B cell (primary cell): ENCODE data around the gene RERG. TPM values are rescaled to one million over a fixed set of nuclear protein-coding genes. Genes with fewer than 3 reads are reported as not detected.

Experiments
- ATAC-seq: fragments of 200-7000 bp; cut with Tn5 transposase; one replicate; pipeline ENCODE4 v1.10.0; 2021; ENCODE audit warnings: low read depth, mild to moderate bottlenecking, moderate number of reproducible peaks, moderate library complexity
- CTCF ChIA-PET: fragments of 350-600 bp; sonication (Branson Sonifier 250); formaldehyde crosslinking; loops from one replicate; lab custom pipeline; 2021; ENCODE audit warnings: antibody characterized with exemption, inconsistent platforms; lab: Charles Lee
- POLR2A ChIA-PET: fragments of 350-600 bp; sonication (Branson Sonifier 250); formaldehyde crosslinking; loops from one replicate; lab custom pipeline; 2021; ENCODE audit warnings: antibody characterized with exemption; lab: Charles Lee
- DNase-seq: peaks from one replicate; pipeline ENCODE4 v3.0.0; 2013
- H2AFZ ChIP-seq: 2 replicates; pipeline ENCODE4 v1.6.1; 2012; ENCODE audit warnings: mild to moderate bottlenecking, low read depth, low read length; ENCODE audit not compliant: insufficient read depth, poor library complexity, severe bottlenecking
- H3K27ac ChIP-seq, 2 donors: 1 replicate in 1 of 2; 2 replicates in 1 of 2; pipeline ENCODE4 v1.5.1; 2012 to 2013; ENCODE audit warnings: low read length in 2 of 2, mild to moderate bottlenecking in 2 of 2, moderate library complexity in 1 of 2
- H3K27me3 ChIP-seq, 4 experiments: fragments of 200-600 bp in 1 of 4; sonication (generic) in 1 of 4; replicated peaks in 1 of 4; 1 replicate in 2 of 4; 2 replicates in 2 of 4; pipeline versions ENCODE4 v1.6.1 to v1.7.0; 2013 to 2016; ENCODE audit warnings: low read length in 3 of 4, mild to moderate bottlenecking in 2 of 4, mixed read lengths in 1 of 4, moderate library complexity in 1 of 4; ENCODE audit not compliant: insufficient read depth in 4 of 4, control insufficient read depth in 3 of 4; ENCODE audit errors: control extremely low read depth in 1 of 4
- H3K36me3 ChIP-seq, 2 experiments: replicated peaks in 1 of 2; 1 replicate in 1 of 2; 2 replicates in 1 of 2; pipeline versions ENCODE4 v1.6.1 to v1.7.1; 2013; ENCODE audit warnings: low read length in 1 of 2; ENCODE audit not compliant: insufficient read depth in 2 of 2, control insufficient read depth in 1 of 2; ENCODE audit errors: control extremely low read depth in 1 of 2, extremely low read depth in 1 of 2
- H3K4me1 ChIP-seq, 2 donors: fragments of 200-600 bp in 1 of 2; sonication (generic) in 1 of 2; 1 replicate in 1 of 2; 2 replicates in 1 of 2; pipeline versions ENCODE4 v1.5.1 to v1.6.1; 2013 to 2017; ENCODE audit warnings: low read length in 2 of 2; ENCODE audit not compliant: control insufficient read depth in 2 of 2, insufficient read depth in 2 of 2
- H3K4me2 ChIP-seq: replicated peaks from 2 replicates; pipeline ENCODE3; 2012; ENCODE audit warnings: mild to moderate bottlenecking, low read depth, low read length; ENCODE audit not compliant: poor library complexity, severe bottlenecking
- H3K4me3 ChIP-seq, 5 experiments: fragments of 200-600 bp in 1 of 5; sonication (generic) in 1 of 5; 1 replicate in 3 of 5; 2 replicates in 2 of 5; pipeline versions ENCODE4 v1.5.1 to v1.7.0; 2011 to 2016; ENCODE audit warnings: low read length in 4 of 5, mild to moderate bottlenecking in 4 of 5, low read depth in 2 of 5, control low read depth in 1 of 5, moderate library complexity in 1 of 5; ENCODE audit not compliant: insufficient read depth in 1 of 5; ENCODE audit errors: control extremely low read depth in 1 of 5, extremely low read depth in 1 of 5
- H3K79me2 ChIP-seq: fragments of 200-600 bp; sonication (generic); one replicate; pipeline ENCODE4 v1.6.0; 2016; ENCODE audit warnings: low read length; ENCODE audit not compliant: control insufficient read depth, insufficient read depth
- H3K9ac ChIP-seq: fragments of 200-600 bp; sonication (generic); 2 replicates; pipeline ENCODE4 v1.6.1; 2017; ENCODE audit warnings: mild to moderate bottlenecking, low read length, moderate library complexity
- H3K9me3 ChIP-seq, 3 donors: one replicate each; pipeline versions ENCODE4 v1.6.1 to v1.7.1; 2013; ENCODE audit warnings: low read length in 2 of 3; ENCODE audit not compliant: control insufficient read depth in 2 of 3, insufficient read depth in 1 of 3; ENCODE audit errors: control extremely low read depth in 1 of 3
- H4K20me1 ChIP-seq: 2 replicates; pipeline ENCODE4 v1.6.0; 2012; ENCODE audit warnings: mild to moderate bottlenecking, low read length; ENCODE audit not compliant: insufficient read depth, control insufficient read depth, poor library complexity, severe bottlenecking
- H3K27ac Mint-ChIP-seq: one replicate; pipeline ENCODE4 v1.8.0; 2021; ENCODE audit warnings: mixed read lengths
- H3K27me3 Mint-ChIP-seq: one replicate; pipeline ENCODE4 v1.8.0; 2021; ENCODE audit warnings: mixed read lengths
- H3K4me1 Mint-ChIP-seq: one replicate; pipeline ENCODE4 v1.8.0; 2021; ENCODE audit warnings: mixed read lengths
- H3K4me3 Mint-ChIP-seq: one replicate; pipeline ENCODE4 v1.8.0; 2021; ENCODE audit warnings: mixed read lengths
- H3K9me3 Mint-ChIP-seq: one replicate; pipeline ENCODE4 v1.8.0; 2022; ENCODE audit warnings: mixed read lengths; ENCODE audit not compliant: insufficient read depth
- EZH2 ChIP-seq: IDR thresholded peaks from 2 replicates; pipeline ENCODE4 v1.6.1; 2012; ENCODE audit warnings: borderline replicate concordance, low read depth, mild to moderate bottlenecking, moderate library complexity, low read length; ENCODE audit not compliant: insufficient read depth, poor library complexity, severe bottlenecking
- WGBS: methylation state at CpG from one replicate; pipeline ENCODE4 v1.1.5; 2013; ENCODE audit warnings: missing lambda C conversion rate; ENCODE audit not compliant: insufficient coverage; 5-methylcytosine and 5-hydroxymethylcytosine counted together
- intact Hi-C: fragments of 100-400 bp; cut with micrococcal nuclease; formaldehyde crosslinking; loops from one replicate; pipeline ENCODE4 v1.10.0; 2022
- polyA plus RNA-seq: library from polyadenylated mRNA; depleted of rRNA; stranded (reverse); fragments of >200 nt; gene quantifications from 2 replicates; pipeline ENCODE4 v1.2.3, GENCODE V29; 2012
- total RNA-seq, 2 donors: library from RNA; stranded (reverse); fragments of 120-200 nt in 1 of 2; gene quantifications; 1 replicate in 1 of 2; 2 replicates in 1 of 2; pipeline versions ENCODE4 v1.2.3 to v1.2.4, GENCODE V29; 2013 to 2022
- TF ChIP-seq, protein P1 (sequence below): fragments of 200-600 bp; IDR thresholded peaks from one replicate; pipeline ENCODE4 v1.8.0; 2022; ENCODE audit warnings: antibody characterized with exemption, mild to moderate bottlenecking

RERG gene
- total and polyA plus RNA-seq, 2 donors (not counting 1 experiment from before 2014, with no cell fraction given), result not detected

DNA sequence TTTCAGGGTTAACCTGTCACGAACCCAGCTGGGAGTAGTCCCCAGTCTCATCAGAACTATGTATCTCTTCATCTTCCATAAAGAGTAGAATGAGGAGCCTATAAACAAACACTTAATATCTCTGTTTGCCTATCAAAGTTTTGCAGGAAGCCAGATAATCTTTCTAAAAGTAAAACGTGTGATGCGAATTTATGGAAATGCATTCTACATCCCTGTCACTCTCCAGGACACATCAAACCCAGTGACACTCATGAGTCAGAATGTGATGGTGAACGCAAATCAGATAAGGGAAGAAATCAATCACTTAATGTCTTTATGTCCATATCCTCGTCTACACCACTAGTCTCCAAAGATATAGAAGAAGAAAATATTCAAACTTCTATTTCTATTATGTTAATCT lies 37.4 kb downstream of the RERG start:
- H2AFZ ChIP-seq, result no peak overlapping the region
- DNase-seq (no peak), ATAC-seq (no peak)
- H3K36me3 ChIP-seq, result no peaks in the 10 kb centered on the region
- H3K27ac ChIP-seq, result no peak overlapping the region
- no peaks in the 10 kb centered on the region for H3K27me3 ChIP-seq
- TF ChIP-seq, protein P1, sequence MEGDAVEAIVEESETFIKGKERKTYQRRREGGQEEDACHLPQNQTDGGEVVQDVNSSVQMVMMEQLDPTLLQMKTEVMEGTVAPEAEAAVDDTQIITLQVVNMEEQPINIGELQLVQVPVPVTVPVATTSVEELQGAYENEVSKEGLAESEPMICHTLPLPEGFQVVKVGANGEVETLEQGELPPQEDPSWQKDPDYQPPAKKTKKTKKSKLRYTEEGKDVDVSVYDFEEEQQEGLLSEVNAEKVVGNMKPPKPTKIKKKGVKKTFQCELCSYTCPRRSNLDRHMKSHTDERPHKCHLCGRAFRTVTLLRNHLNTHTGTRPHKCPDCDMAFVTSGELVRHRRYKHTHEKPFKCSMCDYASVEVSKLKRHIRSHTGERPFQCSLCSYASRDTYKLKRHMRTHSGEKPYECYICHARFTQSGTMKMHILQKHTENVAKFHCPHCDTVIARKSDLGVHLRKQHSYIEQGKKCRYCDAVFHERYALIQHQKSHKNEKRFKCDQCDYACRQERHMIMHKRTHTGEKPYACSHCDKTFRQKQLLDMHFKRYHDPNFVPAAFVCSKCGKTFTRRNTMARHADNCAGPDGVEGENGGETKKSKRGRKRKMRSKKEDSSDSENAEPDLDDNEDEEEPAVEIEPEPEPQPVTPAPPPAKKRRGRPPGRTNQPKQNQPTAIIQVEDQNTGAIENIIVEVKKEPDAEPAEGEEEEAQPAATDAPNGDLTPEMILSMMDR, result no peak
- TF ChIP-seq EZH2, result no peak
- H3K9ac ChIP-seq, result no peak overlapping the region
- no peaks in the 10 kb centered on the region for H4K20me1 ChIP-seq
- H3K4me2 ChIP-seq, result no peak overlapping the region
- ChIA-PET POLR2A (no interaction called here), CTCF (no interaction called here)
- Mint-ChIP-seq H3K4me1 (no peaks in the 10 kb centered on the region), H3K27me3 (peaks cover 21% of the 10 kb centered on the region), H3K9me3 (no peaks in the 10 kb centered on the region), H3K27ac (no peak overlapping the region), H3K4me3 (no peak overlapping the region)
- H3K79me2 ChIP-seq, result no peaks in the 10 kb centered on the region
- intact Hi-C loops, result no loop called here
- H3K4me1 ChIP-seq, result no peaks in the 10 kb centered on the region
- H3K4me3 ChIP-seq, result no peak overlapping the region
- no CpG with 5 or more reads among the region's 5 CpGs for WGBS
- no peaks in the 10 kb centered on the region for H3K9me3 ChIP-seq

DNA sequence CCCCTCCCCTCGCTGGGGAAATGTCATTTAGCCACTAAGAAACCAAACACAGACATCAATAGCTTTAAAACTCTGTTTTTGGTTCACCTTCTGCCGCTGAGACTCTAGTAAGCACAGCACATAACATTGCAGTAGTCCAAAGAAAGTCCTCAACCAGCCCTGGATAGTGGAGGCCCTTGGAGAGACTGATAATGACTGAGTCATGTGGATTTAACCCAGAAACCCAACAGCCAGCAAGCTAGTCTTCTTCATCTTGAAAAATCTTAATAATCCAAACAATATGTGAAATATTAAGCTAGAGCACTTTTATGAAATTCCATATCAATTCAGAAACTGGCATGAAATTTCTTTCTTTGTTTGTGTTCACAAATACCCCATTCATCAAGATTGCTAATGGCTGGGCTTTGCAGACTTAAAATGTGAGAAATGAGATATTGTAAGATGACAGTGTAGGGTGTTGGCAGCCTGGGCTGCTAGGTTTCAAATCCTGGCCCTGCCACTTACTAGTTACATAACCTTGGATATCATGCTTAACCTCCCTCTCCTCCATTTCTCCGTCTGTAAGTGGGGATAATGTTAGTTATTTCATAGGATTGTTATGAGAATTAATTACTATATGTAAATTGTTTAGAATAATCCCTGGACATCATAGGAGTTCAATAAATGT lies 40.1 kb downstream of the RERG start:
- CTCF ChIA-PET, result interaction anchor here (0.6 to 1.8 kb wide), 2 partner anchors 40 to 676 kb away, joined by 3 to 4 read pairs; partner anchors contain the start of gene RERG
- intact Hi-C loops, result no loop called here
- Mint-ChIP-seq H3K4me3 (no peak overlapping the region), H3K27me3 (peaks cover 24% of the 10 kb centered on the region), H3K4me1 (no peaks in the 10 kb centered on the region), H3K9me3 (no peaks in the 10 kb centered on the region), H3K27ac (no peak overlapping the region)
- POLR2A ChIA-PET, result no interaction called here
- H3K36me3 ChIP-seq, result no peaks in the 10 kb centered on the region
- H3K4me1 ChIP-seq, result no peaks in the 10 kb centered on the region
- no peak overlapping the region for H3K9ac ChIP-seq
- H2AFZ ChIP-seq, result no peak overlapping the region
- H3K4me2 ChIP-seq, result no peak overlapping the region
- no peak overlapping the region for H3K4me3 ChIP-seq
- H3K9me3 ChIP-seq, result no peaks in the 10 kb centered on the region
- WGBS, result 80% methylated on average over 1 of the region's 3 CpGs
- DNase-seq (no peak), ATAC-seq (no peak)
- no peak overlapping the region for H3K27ac ChIP-seq
- H3K27me3 ChIP-seq, result peaks cover 0 to 4% (median 2%) of the 10 kb centered on the region in 4 experiments
- H4K20me1 ChIP-seq, result no peaks in the 10 kb centered on the region
- H3K79me2 ChIP-seq, result no peaks in the 10 kb centered on the region
- TF ChIP-seq EZH2, result no peak
- TF ChIP-seq, protein P1, result no peak
